Measurements from ENCODE around the gene YKT6. TPM values are rescaled to one million over a fixed set of nuclear protein-coding genes. Genes with fewer than 3 reads are reported as not detected.

YKT6 gene
- total RNA-seq, 1 donor from 2014 or later, result 54.7 TPM

DNA sequence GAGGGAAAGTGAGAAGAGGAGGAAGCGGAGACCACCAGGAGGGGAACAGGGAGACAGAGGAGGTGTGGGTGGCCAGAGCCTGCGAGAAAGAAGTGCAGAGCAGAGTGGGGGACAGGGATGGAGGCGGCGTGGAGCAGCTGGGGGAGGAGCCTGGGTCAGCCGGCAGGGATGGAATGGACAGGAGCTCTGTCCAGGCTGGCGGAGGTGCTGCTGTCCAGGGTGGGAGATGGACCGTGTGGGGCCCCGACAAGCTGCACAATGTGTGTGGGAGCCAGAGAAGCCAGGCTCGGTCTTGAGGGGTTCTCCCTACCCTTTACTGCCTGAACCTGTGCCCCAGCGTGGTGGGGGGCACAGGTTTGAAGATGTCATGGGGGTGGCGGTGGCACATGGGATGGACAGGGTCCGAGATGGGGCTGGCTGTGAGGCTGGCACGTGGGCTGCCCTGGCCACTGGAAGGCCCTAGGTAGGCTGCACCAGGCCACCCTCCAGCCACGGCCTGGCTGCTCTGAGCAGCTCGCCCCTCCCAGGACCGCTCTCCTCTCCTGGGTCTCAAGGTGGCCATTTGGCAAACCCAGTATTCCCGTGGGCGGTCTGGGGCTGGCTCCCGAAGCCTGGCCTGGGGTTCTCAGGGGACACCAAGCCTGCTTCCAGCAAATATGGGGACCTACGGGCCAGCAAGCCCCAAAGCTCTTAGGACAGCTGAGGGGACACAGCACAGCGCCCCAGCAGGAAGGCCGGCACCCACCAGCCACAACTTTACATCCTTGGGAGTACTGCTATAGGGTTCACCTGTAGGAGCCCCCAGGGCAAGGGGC lies 32.3 kb downstream of the YKT6 start:
- DNase-seq, result no peak

DNA sequence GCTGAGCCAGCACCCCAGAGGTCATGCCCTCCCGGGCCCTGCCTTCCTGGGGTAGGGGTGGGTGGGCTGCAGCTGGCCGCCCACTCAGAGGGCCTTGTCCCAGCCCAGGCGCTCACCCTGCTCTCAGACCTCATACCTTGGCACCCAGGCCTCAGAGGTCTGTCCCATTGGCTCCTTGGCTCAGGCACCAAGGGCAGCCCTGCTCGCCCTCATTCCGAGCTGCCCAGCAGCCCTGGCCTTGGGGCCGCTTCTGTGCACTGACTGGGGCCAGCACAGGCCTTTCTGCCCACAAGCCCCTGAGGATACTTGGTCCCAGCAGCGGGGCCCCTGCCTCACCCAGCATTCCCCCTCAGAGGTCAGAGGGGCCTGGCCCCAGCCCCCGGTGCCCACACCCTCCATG lies 34.3 kb downstream of the YKT6 start:
- no peak for DNase-seq

DNA sequence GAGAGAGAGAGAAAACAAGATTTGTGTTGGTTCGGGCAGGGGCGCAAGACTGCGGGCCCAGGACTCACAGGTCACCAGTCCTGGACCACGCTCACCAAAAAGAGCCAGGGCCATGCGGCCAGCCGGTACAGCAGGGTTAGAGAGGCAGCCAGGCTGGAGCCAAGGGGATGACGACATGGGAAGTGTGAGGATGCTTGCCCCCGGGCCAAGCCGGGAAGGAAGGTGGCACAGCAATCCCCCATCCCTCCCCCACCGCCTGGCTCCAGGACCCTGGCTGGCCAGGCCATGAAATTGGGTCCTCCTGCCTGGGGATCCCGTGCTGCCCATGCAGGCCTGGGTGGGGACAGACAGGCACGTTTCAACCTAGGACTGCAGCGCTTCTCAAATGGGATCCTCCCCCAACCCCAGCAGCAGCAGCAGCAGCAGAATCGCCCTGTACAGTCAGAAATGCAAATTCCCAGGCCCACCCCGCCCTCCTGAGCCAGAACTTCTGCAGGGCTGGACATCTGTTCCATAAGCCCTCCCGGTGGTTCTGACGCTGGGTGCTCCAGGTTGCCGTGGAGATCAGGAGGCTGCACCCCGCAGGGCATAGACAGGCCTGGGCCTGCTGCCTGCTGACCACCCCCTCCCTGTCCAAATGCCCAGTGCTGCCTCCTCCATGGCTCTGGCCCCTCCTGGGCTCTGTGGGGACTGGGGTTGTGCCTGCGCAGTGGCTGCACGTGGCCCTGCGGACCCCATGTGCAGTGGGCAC lies 35.0 kb downstream of the YKT6 start:
- DNase-seq, result no peak

DNA sequence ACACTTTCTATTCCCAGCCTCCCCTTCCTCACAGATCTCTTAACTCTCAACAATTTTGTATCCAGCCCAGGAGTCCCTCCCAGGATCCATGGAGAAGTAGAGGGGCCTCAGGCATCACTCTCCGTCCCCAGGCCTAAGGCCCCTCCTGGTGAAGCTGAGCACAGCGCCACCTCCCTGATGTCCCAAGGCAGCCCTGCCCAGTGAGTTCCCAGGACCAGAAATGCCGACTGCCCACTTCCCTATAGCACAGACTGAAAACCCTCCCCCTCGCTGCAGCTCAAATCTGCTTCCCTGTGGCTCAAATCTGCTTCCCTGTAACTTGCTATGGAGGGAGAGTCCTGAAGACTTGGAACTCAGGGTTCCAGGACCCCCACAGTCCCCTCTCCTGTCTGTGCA lies 35.6 kb downstream of the YKT6 start:
- DNase-seq, result no peak

DNA sequence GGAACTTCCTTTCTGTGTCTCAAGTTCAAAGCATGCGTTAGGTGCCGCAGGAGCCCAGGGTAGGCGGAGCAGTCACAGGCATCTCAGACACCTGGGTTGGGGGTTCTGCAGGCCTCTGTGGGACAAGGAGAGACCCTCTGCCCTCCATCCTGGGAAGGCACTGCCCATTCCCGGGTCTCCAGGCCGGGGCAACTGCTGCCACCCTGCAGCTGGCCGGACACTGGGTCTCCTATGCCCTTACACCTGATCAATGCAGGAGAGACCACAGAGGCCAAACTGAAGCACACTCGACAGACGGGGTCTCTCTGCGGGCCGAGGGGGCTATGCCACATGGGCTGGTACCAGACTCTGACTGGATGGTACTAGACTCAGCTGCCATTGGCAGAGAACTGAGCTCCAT lies 36.9 kb downstream of the YKT6 start:
- no peak for DNase-seq

DNA sequence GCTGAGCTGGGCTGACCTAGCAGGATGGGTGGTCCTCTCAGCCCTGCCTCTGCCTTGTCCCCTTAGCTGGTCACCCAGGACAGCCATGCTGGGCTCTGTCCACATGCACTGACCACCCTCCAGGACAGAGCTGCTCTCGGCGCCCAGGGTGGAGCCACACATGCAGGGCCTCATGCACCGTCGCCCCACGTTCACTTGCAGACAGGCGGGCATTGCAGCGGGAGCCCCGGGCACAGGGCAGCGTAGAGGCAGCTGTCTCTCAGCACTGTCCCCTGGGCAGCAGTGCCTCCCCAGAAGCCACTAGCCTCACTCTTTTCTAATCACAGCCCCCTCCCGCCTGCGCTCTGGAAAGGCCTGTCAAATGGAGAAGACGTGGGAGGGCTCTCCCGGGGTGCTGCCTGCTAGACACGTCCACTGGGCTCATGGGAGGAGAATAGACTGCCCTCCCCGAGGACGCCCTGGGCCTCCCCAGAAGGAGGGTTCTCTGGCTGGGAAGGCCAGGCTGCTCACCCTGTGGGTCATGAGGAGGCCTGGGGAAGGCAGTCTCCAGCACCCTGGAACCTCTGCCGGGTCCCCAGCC lies 37.4 kb downstream of the YKT6 start:
- peak; percentile 39 for DNase-seq

DNA sequence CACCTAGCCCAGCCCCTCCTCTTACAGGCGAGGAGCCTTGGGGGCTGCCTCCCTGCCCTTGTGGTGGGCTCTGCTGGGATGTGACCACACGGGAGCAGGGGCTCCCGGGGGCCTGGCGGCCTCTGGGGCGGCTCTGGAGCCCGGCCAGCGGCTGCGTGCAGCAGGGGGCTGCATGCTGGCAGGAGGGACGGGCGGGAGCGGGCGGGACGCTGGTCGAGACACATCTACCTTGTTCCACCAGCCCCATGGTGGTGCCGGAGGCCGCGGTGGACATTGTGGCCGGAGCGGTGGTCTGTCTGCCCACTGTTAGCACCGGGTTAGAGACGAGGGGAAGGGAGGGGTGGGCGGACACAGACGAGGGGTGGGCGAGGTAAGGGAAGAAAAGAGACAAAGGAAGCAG lies 38.6 kb downstream of the YKT6 start:
- DNase-seq, result no peak

DNA sequence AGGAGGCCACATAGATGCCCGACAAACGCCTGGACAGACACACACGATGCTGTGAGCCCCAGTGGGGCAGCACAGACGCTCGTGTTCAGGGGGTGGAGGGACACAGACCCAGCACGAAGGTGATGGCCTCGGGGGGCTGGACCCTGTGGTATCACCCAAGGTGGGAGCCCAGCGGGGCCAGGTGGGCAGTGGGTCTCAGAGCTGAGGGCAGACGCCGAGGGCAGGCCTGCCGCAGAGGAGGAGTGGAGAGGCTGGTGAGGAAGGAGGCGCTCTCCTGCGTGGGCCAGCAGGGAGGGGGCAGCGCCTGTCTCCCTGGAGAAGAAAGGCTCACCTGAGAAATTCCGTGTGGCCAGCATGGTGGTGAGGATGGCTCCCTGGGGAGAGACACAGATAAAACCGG lies 39.6 kb downstream of the YKT6 start:
- no peak for DNase-seq

DNA sequence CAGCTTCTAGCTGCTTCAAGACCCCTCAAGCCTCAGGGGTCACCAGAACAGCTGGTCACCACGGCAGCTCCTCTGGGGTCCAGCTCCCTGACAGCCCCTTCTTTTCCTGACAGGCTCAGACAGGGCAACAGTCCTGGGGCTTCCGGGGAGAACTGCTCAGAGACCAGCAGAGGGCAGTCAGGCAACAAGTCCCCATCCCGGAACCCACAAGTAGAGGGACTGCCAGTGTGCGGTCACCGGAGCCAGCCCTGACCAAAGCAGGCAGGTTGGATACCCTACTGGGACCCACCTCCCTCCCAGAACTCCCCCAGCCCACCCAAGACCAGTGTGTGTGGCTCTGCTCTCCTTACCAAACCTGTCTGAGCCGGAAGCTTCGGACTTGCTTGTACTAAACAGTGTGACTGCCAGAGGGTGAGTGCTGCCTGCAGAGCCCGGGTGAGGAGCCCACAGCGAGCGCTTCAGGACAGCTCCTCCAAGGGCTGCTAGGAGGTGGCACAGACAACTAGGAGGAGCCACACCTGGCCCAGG lies 40.3 kb downstream of the YKT6 start:
- DNase-seq, result peak; percentile 52

DNA sequence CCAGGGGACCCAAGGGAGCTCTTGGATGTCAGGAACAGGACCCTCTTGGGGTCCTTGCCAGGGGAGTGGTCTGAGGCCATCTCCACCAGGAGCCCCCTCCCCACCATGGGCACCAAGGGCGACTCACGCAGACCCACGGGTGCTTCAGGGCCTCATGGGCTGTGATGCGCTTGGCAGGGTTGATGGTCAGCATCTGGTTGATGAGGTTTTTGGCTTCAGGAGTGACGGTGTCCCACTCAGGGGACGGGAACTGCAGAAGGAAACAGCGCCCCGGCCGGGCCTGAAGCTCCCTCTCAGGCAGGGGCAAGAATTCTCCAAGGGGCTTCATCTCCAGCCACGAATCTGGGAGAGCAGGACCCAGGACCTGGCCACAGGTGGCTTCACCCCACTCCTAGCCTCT lies 41.3 kb downstream of the YKT6 start:
- no peak for DNase-seq

DNA sequence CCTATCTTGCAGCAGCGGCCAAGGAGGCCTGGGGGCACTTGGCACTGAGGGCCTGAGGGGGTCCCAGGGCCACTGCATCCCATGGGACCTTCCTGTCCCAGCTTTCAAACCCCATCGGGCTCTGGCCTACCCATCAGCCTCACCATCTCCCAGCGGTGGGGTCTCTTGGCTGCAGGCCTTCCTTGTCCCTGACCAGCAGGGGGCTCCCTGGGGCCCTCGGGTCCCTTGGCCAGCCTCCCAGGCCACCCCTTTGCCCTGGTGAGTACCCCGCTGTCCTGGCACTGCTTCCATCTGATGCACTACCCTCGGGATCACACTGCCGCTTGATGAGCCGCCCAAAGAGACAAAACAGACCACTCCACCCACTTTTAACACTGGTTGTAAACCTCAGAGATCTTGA lies 43.5 kb downstream of the YKT6 start:
- DNase-seq, result no peak

DNA sequence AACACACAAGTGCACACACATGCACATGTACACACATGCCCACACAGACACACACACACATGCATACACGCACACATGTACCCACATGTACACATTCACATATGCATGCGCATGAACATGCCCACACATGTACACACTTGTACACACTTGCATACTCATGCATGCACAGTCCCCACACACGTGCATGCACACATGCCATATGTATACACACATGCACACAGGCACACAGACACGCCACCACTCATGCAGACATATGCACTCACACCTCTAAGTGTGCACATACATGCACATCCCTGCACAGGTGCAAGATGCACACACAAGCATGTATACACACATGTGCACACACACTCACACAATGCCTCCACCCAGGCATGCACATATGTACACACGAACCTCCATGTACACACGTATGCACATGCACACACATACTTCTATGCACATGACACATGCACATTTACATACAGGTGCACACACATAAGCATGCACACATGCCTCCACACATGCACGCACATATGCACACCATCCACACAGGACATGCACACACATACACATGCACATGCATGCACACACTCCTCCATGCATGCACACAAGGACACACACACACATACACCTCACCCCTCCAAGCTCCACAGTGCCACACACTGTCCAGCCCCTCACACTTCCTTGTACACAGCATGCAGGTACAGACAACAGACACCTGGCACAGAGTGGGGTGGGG lies 45.8 kb downstream of the YKT6 start:
- DNase-seq, result no peak

DNA sequence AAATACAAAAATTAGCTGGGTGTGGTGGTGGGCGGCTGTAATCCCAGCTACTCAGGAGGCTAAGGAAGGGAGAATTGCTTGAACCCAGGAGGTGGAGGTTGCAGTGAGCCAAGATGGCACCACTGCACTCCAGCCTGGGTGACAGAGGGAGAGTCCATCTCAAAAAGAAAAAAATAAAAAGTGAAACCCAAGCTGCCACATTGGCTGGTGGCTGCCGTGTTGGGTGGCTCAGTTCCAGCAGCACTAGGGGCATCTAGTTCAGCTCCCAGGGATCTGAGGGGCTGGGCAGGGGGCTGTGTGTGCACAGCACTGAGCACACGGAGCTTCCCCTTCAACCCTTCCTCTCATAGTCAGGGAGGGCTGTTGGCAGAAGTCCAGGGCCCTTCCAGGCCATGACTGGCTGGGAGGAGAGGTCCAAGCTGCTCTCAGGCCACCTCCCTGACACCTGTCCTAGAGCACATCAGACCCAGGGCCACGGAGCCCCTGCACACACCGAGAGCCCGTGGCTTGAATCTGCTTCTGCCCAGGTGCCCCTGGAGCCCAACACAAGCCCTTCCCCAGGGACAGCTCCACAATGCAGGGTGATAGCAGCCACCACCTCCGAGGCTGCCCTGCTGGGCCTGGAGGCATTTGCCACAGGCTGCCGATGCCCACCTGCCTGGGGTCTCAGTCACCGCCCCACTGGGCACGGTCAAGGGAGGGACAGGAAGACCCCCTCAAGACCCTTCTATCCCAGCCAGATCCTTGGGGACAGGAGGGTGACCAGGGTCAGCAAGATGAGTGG lies 47.3 kb downstream of the YKT6 start:
- no peak for DNase-seq

DNA sequence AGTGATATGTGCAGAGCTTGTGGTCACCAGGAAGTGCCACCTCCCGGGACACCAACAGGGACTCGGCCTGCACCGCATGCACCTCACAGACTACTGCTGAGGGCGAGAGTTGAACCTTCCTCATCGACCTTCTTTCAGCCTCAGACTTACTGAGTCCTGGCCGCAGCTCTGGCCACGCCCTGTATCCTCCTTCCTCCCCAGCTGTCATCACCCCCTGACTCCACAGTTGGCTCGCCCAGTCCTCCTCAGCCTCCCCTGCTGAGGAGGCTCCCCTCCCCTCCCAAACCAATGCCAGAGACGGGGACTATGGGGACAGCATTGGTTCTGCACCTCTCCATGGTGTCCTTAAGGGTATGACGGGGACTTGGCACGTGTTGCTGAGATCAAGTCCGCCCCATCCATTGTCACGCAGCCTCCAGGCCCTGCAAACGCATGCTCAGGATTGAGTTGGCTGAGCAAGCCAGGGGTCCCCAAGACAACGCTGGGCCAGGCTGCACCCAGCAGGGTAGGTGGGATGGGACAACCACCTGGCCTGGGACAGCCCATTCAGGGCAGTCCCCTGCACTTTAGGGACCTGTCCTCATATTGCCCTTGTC lies 49.0 kb downstream of the YKT6 start:
- DNase-seq, result no peak

DNA sequence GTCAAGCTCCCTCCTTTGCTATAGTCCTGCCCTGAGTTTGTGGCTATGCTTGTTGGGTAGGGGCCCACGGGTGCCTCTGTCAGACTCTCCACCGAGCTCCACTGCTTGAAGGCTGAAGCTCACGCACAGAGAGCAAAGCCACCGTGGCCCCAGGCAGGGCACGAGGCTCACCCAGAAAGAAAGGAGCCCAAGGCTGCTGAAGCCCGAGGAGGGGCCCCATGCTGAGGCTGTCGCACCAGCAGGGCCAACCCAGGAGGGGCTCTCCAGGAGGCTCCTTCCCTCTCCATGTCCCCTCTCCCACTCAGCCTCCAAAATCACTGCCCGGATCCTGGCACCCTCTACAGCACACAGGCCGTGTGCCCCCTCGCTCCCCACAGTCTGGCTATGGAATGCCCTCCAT lies 50.5 kb downstream of the YKT6 start:
- DNase-seq, result no peak

DNA sequence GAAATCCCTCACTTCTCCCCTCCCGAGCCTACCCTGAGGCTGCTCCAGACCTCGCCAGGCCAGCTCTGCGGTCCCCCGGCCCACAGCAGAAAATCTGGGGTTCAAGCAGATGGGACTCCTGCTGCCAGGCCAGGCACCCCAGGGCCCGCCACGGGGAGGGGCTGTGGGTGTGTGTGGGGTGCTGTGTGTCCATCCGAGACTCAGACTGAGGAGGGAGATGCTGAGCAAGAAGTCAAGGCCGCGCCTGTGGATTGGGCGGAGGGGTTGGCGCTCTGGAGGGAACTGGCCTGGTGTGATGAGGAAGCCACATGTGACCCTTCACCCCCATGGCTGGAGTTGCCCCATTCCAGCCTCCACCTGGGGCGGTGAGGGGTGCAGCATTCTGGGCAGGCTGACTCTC lies 51.1 kb downstream of the YKT6 start:
- DNase-seq, result no peak

DNA sequence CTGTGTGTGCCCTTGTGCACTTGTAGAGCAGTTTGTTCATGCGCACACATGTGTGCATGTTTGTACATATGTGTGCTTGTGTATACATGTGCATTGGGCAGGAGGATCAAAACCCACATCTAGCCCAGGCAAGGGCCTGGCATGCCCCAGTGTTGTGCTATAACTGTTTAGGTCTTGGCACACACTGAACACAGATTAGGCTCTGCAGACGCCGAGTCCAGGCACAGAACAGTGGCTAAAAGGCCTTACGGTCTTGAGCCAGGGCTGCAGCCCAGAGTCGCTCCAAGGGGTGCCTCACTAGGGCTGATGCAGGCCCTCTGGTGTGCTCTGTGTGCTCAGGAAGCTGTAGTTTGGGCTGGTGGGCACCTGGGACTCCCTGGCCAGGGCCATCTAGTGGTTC lies 55.7 kb downstream of the YKT6 start:
- no peak for DNase-seq

DNA sequence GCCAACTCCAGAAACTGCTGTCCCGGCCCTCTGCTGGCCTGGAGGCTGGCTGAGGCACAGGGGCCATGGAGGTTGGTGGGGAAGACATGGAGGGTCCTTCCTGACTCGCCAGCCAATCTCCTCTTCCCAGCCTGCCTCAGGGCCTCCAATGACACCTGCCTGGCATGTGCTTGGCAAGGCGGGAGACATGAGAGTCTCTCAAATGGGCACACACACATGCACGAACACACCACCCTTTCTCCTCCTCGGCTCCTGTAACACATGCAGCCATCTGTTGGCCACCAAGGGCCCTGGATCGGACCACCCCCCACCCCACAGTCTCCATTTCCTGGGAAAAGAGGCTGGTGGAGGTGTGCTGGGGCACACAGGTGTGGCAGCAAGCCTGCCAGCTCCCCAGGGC lies 56.4 kb downstream of the YKT6 start:
- no peak for DNase-seq

DNA sequence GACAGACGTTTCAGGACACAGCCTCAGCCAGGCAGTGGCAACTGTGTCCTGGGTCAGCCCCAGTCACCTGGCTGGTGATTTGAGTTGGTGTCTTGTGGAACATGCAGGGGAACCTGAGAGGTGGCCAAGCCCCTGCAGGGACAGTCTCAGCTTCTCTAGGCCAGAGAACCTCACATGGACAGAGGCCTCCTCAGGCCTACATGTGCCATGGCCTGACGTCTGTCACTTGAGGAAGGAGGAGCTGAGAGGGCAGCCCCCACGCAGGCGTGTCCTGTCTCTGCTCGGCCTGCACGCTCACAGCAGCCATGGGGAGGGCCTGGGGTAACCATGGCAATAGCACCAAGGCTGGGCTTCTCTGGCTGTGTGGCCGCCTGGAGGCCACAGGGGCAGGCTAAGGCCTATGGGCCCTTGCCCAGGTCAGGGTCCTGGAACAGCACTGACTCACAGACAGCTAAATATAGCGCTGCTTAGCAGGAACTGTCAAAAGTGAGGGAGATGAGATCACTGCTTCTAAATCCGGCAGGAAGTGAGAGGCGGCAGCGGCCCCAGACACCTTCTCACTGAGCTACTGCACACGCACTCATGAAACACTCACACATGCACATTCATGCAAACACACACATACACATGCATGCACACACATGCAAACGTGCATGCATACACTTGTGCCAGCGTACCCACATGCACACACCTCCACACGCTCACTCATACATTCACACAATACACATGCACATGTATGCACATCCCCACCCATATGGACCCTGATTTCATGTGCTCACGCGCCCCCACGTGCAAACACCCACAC lies 57.0 kb downstream of the YKT6 start:
- peak; percentile 75 for DNase-seq

DNA sequence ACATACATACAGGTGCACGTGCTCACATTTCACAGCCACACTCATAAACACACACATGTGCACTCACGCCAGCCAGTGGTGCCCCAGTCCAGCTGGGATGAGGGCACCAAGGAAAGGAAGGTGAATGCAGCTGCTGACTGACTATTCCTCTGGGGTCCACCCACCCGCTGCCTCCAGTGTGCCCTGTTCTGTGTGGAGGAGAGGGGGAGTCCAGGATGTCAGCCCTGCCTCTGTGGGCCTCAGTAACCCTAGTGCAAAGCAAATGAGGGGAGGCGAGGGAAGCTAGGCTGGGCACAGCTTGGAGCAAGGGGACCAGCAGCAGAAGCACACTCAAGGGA lies 57.6 kb downstream of the YKT6 start:
- no peak for DNase-seq

All from occipital lobe (tissue), 2 donors.